ENCODE measurements around the gene OR4C11. TPM values are rescaled to one million over a fixed set of nuclear protein-coding genes. Genes with fewer than 3 reads are reported as not detected.

The OR4C11 gene
- total and polyA plus RNA-seq, 4 donors, result not detected

Other genes with a start within 250 kb of the OR4C11 start
- not detected for gene OR4A15, start 239.7 kb downstream of the OR4C11 start, total RNA-seq
- not detected for gene OR4A15, start 239.7 kb downstream of the OR4C11 start, polyA plus RNA-seq
- not detected for gene OR4C15, start 53.2 kb downstream of the OR4C11 start, total RNA-seq
- gene OR4C15, start 53.2 kb downstream of the OR4C11 start, polyA plus RNA-seq, result not detected
- not detected for gene OR4C16, start 35.5 kb downstream of the OR4C11 start, total RNA-seq
- not detected for gene OR4C16, start 35.5 kb downstream of the OR4C11 start, polyA plus RNA-seq
- gene OR4P4, start 27.5 kb upstream of the OR4C11 start, total RNA-seq, result not detected
- gene OR4P4, start 27.5 kb upstream of the OR4C11 start, polyA plus RNA-seq, result not detected
- gene OR4S2, start 40.7 kb upstream of the OR4C11 start, total RNA-seq, result not detected
- 1 to 10 TPM in 1 of 2 donors, not detected in 1; 2.0 TPM for gene OR4S2, start 40.7 kb upstream of the OR4C11 start, polyA plus RNA-seq
- gene OR4C6, start 54.6 kb upstream of the OR4C11 start, total RNA-seq, result not detected
- not detected for gene OR4C6, start 54.6 kb upstream of the OR4C11 start, polyA plus RNA-seq
- gene OR5D13, start 165.8 kb upstream of the OR4C11 start, total RNA-seq, result not detected
- not detected for gene OR5D13, start 165.8 kb upstream of the OR4C11 start, polyA plus RNA-seq
- not detected for gene OR5D14, start 187.9 kb upstream of the OR4C11 start, total RNA-seq
- gene OR5D14, start 187.9 kb upstream of the OR4C11 start, polyA plus RNA-seq, result not detected
- gene OR5L1, start 203.7 kb upstream of the OR4C11 start, total RNA-seq, result not detected
- gene OR5L1, start 203.7 kb upstream of the OR4C11 start, polyA plus RNA-seq, result not detected
- gene OR5D18, start 212.0 kb upstream of the OR4C11 start, total RNA-seq, result not detected
- not detected for gene OR5D18, start 212.0 kb upstream of the OR4C11 start, polyA plus RNA-seq
- not detected for gene OR5L2, start 219.6 kb upstream of the OR4C11 start, total RNA-seq
- gene OR5L2, start 219.6 kb upstream of the OR4C11 start, polyA plus RNA-seq, result not detected
- not detected for gene OR5D16, start 231.1 kb upstream of the OR4C11 start, total RNA-seq
- gene OR5D16, start 231.1 kb upstream of the OR4C11 start, polyA plus RNA-seq, result not detected

All from aorta (tissue), 4 donors.